Neutrophil (primary cell): ENCODE results near the gene AHRR.

Experiments
- H3K27ac ChIP-seq: fragments of 200-600 bp; sonication (generic); 2 replicates; pipeline ENCODE4 v1.5.1; 2016; ENCODE audit warnings: mild to moderate bottlenecking, moderate library complexity
- H3K27me3 ChIP-seq: fragments of 200-600 bp; sonication (generic); 2 replicates; pipeline ENCODE4 v1.6.0; 2016; ENCODE audit warnings: mild to moderate bottlenecking
- H3K36me3 ChIP-seq: fragments of 200-600 bp; sonication (generic); 2 replicates; pipeline ENCODE4 v1.5.1; 2017
- H3K4me1 ChIP-seq, 2 experiments: fragments of 200-600 bp in 1 of 2; sonication (generic) in 1 of 2; 1 replicate in 1 of 2; 2 replicates in 1 of 2; pipeline versions ENCODE4 v1.5.1 to v1.6.1; 2013 to 2016; ENCODE audit warnings: low read depth in 1 of 2, low read length in 1 of 2, mild to moderate bottlenecking in 1 of 2, moderate library complexity in 1 of 2; ENCODE audit not compliant: control insufficient read depth in 1 of 2, insufficient read depth in 1 of 2
- H3K4me3 ChIP-seq, 2 experiments: fragments of 200-600 bp in 1 of 2; sonication (generic) in 1 of 2; 1 replicate in 1 of 2; 2 replicates in 1 of 2; pipeline ENCODE4 v1.5.1; 2013 to 2016; ENCODE audit warnings: low read depth in 1 of 2, low read length in 1 of 2, mild to moderate bottlenecking in 1 of 2, moderate library complexity in 1 of 2
- H3K9me3 ChIP-seq: fragments of 200-600 bp; sonication (generic); 2 replicates; pipeline ENCODE4 v1.5.1; 2016
- CTCF ChIP-seq: fragments of 200-600 bp; sonication (generic); IDR thresholded peaks from 2 replicates; pipeline ENCODE4 v1.5.1; 2016; ENCODE audit warnings: antibody characterized with exemption

The AHRR gene

GRCh38 chr5:375336-375920 lies 53.9 kb downstream of the AHRR start:
- TF ChIP-seq CTCF = no peak
- Histone ChIP-seq H3K27me3 (peaks cover 66% of the 10 kb centered on the region), H3K4me3 (no peak overlapping the region), H3K9me3 (no peaks in the 10 kb centered on the region), H3K27ac (no peak overlapping the region), H3K4me1 (no peaks in the 10 kb centered on the region), H3K36me3 (no peaks in the 10 kb centered on the region)

- H3K27ac ChIP-seq = no peak overlapping the region
- H3K9me3 ChIP-seq = no peaks in the 10 kb centered on the region
- peaks cover 59% of the 10 kb centered on the region for H3K27me3 ChIP-seq
- no peak for TF ChIP-seq CTCF
- no peak overlapping the region for H3K4me3 ChIP-seq
- H3K36me3 ChIP-seq = no peaks in the 10 kb centered on the region
- no peaks in the 10 kb centered on the region for H3K4me1 ChIP-seq
Observed at GRCh38 chr5:375921-376798, 54.6 kb downstream of the AHRR start.

GRCh38 chr5:376799-377325 lies 55.3 kb downstream of the AHRR start:
- no peaks in the 10 kb centered on the region for H3K9me3 ChIP-seq
- no peaks in the 10 kb centered on the region for H3K4me1 ChIP-seq
- H3K27me3 ChIP-seq = peaks cover 52% of the 10 kb centered on the region
- no peak overlapping the region for H3K27ac ChIP-seq
- no peaks in the 10 kb centered on the region for H3K36me3 ChIP-seq
- no peak for TF ChIP-seq CTCF
- no peak overlapping the region for H3K4me3 ChIP-seq

GRCh38 chr5:377326-377981 lies 55.9 kb downstream of the AHRR start:
- Histone ChIP-seq H3K36me3 (no peaks in the 10 kb centered on the region), H3K27ac (no peak overlapping the region), H3K4me3 (no peak overlapping the region), H3K4me1 (no peaks in the 10 kb centered on the region), H3K9me3 (no peaks in the 10 kb centered on the region), H3K27me3 (peaks cover 46% of the 10 kb centered on the region)
- no peak for TF ChIP-seq CTCF

GRCh38 chr5:378301-378891 lies 56.9 kb downstream of the AHRR start:
- Histone ChIP-seq H3K9me3 (no peaks in the 10 kb centered on the region), H3K27me3 (peaks cover 37% of the 10 kb centered on the region), H3K27ac (no peak overlapping the region), H3K4me3 (no peak overlapping the region), H3K4me1 (no peaks in the 10 kb centered on the region), H3K36me3 (no peaks in the 10 kb centered on the region)
- TF ChIP-seq CTCF = no peak
